HS-5 (cell line): ENCODE data around the gene GPER1.
"Not testable (repeated sequence)": the region's sequence is repeated elsewhere in the genome, so short reads cannot be mapped to it uniquely, and the experiment has no call there.

Source experiments
- DNase-seq: peaks from one replicate; pipeline ENCODE4 v3.0.0-alpha.2; 2012; ENCODE audit warnings: low read depth

Gene GPER1

DNA sequence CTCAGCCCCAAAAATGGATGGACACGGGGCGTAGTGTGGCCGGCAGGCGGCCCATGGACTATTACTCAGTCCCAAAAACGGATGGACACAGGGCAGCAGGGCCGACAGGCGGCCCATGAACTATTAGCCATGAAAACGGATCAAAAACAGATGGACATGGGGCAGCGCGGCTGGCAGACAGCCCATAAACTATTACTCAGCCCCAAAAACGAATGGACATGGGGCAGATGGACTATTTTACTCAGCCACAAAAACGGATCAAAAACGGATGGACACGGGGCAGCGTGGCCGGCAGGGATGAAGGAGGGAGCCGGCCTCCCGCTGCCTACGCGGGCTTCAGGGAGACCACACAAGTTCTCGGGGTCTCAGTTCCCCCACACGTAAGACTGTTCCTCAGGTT lies 32.9 kb downstream of the GPER1 start:
- DNase-seq = no peak

DNA sequence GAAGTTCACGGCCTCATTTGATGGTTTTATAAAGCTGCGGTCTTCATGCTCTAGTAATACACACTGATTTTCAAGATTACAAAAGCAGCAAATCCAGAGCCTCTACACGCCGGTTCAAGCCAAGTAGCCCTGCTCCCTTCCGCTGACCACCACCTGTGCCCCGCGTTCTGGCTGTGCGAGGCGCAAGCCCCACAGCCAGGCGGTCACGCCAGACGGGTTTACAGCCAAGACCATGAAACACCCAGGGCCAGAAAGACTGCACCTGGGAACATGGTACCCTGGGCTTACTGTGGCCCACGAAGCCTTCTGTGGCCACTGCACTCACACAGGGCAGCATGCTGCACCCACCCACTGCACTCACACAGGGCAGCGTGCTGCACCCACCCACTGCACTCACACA lies 33.6 kb downstream of the GPER1 start:
- no peak for DNase-seq

DNA sequence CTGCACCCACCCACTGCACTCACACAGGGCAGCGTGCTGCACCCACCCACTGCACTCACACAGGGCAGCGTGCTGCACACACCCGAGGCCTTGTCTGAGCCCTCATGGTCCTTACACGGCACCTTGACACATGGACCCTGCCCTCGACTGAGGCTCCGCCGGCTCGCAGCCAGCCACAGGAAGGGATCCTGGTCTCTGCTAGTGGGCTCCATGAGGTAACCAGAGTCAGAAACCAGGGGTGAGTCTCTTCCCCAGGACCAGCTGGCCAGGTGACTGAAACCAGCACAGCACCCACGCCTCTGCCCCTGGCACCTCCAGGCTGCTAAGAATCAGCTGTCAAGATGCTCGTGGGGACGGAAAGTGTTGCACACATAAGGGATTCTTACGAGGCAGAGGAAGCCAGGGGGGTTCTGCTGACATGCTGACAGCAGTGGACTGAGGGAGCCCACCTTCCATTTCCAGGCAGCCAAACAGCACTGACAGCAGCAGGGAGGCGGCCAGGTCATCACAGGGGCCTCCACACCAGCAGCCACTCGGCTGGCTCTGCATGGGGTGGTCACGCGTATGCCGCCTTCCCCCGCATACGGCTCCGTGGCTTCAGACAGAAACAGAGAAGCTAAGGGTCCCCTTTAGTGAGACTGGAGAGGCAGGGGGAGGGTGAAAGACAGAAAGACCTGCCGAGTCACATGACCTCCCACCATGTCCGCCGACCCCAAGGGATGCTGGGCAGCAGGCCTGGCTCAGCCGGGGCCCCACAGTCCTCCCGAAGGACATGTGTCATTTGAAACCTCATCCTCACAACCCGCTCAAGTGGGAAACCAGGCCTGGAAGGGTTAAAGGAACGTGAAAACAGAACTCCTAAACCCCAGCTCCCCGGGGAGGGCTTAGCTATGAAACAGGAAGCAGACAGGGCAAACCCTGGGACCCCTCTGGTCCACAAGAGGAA lies 34.2 kb downstream of the GPER1 start:
- DNase-seq = no peak

DNA sequence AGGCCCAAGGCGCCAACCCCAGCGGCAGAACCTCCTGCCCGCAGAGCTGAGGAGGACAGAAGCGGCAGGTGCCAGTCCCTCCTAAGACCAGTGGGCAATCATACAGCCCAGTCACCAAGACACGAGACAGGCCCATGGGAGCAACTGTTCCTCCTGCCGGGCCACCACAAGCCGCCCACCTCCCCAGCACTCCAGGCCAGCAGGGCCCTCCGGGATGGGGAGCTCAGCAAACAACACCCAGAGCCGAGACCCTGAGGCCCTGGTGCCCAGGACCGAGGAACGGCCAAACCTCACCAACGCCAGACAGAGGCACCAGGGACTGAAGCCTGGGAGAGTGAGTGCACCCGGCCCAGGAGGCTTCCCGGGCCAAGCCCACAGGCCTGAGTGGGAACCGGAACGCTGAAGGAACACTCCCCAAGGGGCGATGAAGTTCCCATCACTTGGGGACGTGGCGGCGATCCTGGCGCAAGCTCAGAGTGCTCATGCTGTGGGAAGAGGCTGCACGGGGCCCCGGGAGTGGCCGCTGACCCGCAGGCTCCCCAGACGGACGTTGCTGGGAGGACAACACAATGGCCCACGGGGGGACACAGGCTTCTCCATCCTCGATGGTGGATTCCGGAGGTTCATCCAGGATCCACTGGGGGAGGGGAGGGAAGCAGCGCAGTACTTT lies 35.1 kb downstream of the GPER1 start:
- no peak for DNase-seq

DNA sequence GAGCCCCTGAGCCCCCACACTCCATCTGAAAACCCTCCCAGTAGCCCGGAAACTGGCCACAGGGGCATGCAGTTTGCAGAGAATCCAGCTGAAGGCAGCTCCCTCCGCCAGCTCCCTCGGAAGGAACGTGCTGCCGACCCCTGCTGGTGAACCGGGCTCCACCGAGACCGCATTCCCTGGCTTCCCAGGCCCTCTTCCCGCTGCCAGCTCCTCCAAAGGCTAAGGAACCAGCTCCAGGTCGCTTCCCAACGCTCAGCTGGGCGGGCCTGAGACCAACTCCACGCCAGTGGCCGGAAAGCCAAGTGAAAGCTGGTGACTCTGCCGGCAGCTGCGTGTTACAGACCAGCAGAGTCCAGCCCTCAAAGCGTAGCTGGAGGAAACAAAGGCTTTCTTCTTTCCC lies 35.8 kb downstream of the GPER1 start:
- no peak for DNase-seq

DNA sequence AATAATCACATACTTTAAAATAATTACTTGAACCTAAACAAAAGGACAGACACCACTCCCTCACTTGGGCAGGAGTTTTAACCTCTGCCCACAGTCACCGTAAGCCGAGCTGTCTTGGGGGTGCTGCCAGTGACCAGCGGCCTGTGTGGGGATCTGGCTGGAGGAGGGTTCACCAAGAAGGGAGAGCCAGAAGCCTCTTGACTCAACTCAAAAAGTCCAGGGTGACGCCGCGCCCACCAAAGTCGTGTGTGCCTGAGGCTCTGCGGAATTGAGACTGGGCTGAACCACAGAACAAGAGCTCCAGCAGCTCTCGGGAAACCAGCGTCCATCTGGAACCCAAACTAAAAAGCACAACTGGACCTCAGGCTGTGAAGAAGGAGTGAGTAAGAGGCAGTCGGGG lies 36.3 kb downstream of the GPER1 start:
- no peak for DNase-seq

DNA sequence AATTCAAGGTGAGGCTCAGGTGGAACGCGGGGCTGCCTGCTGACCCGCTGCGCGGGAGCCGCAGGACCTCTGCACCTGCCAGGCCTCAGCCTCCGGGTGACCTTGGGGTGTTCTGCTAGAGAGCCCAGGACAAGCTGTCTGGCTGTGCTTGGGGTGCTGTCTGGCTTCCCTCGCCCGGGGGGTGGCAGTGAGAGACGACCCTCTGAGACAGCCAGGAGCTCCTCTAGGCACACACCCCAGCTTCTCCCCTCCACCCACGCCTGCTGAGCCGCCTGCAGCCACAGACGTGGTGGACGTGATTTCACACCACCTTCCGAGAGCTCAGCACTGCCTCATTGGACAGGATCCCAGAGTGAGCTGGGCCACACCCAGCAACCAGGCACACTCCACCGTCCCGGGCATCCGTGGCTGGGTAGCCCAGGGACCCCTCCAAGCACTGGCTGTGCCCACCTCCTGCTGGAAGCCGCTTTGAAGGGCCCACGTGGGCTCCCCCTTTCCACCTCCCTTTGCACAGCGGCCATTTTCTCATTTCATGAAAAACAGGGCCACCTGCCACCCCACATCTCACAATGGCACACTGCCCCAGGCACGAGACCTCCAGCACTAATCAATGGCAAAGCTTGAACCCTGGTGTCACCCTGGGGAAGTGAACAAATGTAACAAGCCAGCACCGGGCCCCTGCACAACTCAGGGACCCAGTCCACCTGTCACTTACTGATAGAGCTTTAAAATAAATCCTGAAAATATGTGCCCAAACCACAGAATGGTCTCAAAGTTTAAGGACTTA lies 37.1 kb downstream of the GPER1 start:
- no peak for DNase-seq

DNA sequence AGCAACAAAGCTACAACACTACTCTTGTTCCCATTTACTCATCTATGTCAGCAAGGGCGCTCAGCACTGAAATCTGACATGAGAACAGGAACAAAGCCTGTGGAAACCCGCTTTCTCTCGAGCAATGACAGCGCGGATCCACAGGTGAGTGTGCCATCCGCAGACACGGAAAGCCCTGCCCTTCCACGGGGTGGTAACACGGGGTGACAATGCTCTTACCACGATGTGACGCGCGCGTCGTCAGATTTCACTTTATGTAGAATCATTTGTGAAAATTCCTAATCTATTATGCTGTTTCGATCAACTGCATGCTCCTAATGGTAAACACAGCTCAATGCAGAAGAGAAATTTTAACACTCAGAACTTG lies 37.7 kb downstream of the GPER1 start:
- DNase-seq = no peak

DNA sequence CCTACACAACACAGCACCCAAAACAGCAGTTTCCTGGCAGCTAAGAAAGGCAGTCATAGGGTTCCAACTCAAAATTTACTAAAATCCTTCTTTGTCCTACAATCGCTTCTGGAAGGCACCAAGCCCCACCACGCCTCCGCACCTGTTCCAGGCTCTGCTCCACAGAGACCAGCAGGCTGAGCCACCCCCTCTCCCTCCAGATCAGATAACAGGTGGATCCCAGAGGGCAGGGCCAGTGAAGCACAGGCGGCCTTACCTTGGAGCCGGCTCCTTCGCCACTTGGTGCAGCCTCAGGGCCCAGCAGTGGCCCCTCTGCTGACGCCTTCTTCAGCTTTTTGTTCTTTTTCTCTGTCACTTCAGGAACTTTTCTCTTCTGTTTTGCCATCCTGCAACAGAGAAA lies 39.1 kb downstream of the GPER1 start:
- DNase-seq = no peak

DNA sequence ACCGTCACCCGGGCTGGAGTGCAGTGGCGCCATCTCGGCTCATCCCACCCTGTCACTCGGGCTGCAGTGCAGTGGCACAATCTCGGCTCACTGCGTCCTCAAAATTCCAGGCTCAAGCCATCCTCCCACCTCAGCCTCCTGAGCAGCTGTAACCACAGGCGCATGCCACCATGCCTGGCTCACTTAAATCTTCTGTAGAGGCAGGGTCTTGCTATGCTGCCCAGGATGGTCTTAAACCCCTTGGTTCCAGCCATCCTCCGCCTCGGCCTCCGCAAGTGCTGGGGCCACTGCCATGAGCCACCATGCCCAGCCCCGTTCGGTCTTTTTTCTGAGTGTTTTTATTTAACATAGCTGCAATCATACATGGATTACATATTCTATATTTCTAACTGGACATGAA lies 41.5 kb downstream of the GPER1 start:
- no peak for DNase-seq

DNA sequence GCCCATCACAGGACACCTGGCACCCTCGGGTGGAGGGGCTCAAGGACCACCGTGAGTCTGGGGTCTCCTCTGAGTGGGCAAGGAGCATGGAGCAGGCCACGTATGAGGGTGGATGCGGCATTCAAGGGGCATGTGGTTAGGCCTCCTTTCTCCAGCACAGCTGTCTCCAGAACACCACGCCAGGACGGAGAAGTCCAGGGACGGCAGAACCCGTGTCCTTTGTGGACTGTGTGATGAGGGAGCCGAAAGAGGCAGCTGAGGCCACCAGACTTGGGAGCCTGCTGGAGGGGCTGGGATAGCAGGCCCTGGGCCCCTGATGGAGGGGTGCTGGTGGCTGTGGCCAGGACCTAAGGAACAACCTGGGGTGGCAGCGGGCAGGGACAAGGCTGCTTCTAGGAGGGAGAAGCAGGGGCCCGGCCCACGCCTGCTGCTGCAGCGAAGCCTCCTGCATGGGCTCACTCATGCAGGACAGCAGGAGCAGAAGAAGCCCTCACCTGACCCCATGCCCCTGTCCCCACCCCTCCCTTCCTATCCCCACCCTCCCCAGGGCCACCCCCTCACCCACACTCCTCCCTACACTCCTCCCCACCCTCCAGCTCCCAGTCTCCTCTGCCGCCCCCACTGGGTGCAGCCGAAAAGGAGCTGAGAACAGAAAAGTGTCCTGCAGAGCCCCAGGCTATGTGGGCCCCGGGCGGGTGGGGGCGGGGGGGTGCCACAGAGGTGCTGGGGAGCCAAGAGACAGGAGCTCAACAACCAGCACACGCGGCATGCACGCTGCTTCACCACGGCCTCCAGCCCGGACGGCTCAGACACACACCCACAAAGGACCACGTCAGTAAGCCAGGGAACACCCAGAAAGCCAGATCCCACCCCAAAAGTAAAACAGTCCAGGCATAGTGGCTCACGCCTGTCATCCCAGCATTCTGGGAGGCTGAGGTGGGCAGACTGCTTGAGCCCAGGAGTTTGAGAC lies 42.4 kb downstream of the GPER1 start:
- no peak for DNase-seq

DNA sequence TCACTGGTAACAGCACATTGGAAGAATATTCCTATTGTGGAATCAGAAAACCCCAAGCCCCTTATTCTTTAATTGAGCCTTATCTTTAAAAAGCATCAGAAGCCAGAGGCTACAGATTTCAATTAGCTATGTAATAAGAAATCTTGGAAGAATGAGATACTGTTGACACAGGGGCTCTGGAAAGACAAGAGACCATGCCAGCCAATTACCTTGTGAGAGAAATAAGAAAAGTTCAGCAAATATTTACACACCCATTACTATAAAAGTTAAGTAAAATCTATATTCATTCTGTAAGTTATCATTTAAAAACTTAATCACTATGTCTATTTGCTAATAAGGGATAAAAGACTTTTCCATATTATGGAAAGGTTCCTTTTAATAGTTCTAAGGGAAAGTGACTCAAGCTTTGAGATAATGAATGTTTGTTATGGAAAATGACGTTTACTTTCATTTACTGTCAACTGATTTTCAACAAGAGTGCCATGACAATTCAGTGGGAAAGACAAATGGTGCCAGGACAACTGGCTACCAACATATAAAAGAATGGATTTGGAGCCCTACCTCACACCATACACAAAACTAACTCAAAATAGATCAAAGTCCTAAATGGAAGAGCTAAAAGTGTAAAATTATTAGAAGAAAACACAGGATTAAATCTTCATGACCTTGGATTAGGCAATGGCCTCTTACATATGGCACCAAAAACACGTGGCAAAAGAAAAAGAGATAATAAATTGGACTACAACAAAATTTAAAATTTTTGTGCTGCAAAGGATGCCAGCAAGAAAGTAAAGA lies 43.8 kb downstream of the GPER1 start:
- DNase-seq = no peak

DNA sequence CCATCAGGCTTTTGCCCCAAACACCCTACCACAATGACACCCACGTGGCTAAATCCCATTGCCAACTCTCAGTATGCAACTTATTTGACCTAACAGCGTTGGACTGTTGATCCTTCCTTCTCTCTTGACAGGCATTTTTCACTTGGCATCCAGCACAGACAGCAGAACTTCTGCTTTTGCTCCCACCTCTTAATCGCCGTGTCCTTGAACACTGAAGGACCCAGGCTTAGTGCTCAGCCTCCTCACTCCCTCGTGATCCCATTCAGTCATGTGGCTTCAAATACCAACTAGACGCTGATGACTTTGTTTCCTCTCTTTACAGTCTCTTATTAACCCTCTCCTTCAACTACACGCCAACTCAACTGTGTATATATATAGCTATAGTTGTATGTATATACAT lies 47.0 kb downstream of the GPER1 start:
- DNase-seq = no peak

DNA sequence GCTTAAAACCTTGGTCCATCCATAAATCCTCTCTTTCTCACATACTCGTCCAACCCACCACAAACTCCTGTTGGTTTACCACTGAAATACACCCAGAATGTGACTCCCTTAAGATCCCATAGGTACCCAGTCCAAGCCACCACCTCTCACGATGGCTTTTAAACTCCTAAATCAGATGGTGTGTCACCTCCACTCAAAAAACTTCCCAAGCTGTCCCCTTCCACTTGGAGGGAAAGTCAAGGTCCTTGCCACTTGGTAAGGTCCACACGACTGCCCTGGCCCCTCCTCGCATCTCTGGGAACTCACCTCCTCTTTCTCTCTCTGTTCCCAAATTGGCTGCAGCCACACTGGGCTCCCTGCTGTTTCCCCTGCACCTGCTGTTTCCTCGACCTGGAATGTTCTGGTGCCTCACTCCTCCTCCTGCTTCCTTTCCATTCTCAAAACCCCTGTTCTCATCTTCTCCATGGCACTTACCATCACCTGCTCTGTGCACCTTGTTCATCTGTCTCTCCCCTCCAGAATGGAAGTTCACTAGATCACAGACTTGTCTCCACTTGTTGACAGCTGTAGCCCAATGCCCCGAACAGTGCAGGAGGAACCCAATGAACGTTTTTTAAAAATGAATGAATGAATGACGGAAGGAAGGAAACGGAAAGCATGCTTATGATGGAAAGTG lies 49.1 kb downstream of the GPER1 start:
- no peak for DNase-seq

DNA sequence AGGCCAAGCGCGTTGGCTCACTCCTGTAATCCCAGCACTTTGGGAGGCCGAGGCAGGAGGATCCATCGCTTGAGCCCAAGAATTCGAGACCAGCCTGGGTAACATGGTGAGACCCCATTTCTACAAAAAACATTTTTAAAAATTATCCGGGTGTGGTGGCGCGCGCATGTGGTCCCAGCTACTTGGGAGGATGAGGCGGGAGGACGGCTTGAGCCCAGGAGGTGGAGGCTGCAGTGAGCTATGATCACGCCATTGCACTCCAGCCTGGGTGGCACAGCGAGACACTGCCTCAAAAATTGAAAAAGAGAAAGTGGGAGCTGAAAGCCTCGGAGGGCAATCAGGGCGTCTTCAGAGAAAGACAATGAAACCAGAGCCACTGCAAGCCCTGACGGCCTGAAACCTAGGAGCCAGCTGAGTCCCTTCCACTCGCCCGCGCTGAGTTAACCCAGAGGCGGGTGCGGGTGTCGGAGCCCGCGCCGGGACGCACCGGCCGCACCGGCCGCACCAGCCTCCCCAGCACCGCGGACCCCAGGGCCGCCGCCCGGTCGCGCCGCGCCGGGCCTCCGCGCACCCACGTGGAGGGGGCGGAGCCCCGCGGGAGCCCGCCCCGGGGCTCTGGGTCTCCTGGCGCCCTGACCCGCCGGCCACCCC lies 49.7 kb downstream of the GPER1 start:
- DNase-seq = no peak

DNA sequence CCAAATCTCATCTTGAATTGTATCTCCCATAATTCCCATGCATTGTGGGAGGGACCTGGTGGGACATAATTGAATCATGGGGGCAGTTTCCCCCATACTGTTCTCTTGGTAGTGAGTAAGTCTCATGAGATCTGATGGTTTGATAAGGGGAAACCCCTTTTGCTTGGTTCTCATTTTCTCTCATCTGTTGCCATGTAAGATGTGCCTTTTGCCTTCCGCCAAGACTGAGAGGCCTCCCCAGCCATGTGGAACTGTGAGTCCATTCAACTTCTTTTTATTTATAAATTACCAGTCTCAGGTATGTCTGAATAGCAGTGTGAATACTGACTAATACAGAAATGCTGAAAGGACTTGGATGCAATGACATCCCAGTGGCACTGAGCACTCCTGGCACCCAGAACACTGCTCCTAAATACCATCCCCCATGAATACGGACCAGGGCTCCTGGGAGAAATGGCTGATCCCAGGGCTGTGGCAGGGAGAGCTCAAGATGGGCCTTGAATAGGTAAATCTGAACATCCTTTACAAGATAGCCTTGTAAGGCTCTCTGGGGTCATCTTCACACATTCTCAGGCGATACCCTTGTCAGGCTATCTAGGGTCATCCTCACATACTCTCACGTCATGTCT lies 52.7 kb downstream of the GPER1 start:
- no peak for DNase-seq

DNA sequence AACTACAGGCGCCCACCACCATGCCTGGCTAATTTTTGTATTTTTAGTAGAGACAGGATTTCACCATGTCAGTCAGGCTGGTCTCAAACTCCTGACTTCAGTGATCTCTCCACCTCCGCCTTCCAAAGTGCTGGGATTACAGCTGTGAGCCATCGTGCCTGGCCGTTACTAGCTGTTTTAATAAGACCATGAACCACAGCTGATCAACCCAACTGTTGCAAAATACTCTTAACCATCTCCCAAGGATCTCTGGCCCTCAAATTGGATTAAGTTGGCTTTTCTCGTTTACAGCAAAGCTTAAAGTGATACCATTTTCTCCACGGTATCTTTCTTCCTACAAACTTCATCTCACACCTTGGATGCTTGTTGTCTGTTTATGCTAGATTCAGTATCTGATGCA lies 53.7 kb downstream of the GPER1 start:
- no peak for DNase-seq

DNA sequence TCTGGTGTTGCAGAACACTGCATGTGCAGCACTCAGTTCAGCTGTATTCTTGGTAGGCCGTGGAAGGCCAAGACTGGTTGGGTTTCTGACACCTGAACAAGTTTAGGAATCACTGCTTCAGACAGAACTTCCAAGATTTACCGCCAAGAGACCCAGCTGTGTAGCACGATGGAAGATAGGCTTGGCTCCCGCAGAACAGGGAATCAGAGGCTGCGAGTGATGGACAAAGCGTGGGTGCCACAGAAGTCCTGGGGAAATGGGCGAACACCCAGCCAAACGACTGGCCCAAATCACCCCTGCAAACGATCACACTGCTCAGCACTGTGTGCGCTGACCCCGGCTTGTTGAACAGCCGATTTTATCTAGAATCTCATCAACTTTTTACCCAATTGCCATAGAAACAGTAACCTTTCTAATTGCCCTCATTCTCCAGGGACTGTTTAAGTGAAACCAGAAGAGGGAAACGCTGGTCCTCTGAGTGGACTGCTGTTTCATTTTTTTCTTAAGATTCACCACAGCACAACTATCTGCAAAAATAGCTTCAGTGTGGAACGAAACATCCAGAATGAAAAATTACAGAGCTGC lies 54.2 kb downstream of the GPER1 start:
- no peak for DNase-seq

DNA sequence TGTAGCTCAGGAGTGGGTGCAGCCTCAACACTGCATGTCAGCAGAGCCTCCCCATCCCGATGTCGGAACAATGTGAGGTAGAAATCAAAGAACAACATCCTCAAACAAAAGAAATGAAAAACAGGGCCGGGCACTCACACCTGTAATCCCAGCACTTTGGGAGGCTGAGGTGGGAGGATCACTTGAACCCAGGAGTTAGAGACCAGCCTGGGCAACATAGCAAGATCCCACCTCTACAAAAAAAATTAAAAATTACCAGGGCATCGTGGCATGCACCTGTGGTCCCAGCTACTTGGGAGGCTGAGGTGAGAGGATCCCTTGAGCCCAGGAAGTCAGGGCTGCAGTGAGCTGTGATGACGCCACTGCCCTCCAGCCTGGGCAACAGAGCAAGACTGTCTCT lies 55.1 kb downstream of the GPER1 start:
- DNase-seq = not testable (repeated sequence)
